HG02973 (cell line): ENCODE results near the gene SCN1B.
A peak's percentile ranks its signal among the peaks of the same experiment; 100 is the strongest.
"Not testable (repeated sequence)": the region's sequence is repeated elsewhere in the genome, so short reads cannot be mapped to it uniquely, and the experiment has no call there.

Experiments used
- ATAC-seq: cut with Tn5 transposase; IDR thresholded peaks from one replicate; pipeline ENCODE4 v1.9.1; 2021; ENCODE audit warnings: moderate library complexity; ENCODE audit not compliant: unreplicated experiment

The SCN1B gene

GRCh38 chr19:35030257-35031071 is at the start of gene SCN1B:
Gene SCN1B, plus strand, starts transcription at chr19:35030470. Its CDS starts 351 bp downstream, at chr19:35030821.
- ATAC-seq = no peak

DNA sequence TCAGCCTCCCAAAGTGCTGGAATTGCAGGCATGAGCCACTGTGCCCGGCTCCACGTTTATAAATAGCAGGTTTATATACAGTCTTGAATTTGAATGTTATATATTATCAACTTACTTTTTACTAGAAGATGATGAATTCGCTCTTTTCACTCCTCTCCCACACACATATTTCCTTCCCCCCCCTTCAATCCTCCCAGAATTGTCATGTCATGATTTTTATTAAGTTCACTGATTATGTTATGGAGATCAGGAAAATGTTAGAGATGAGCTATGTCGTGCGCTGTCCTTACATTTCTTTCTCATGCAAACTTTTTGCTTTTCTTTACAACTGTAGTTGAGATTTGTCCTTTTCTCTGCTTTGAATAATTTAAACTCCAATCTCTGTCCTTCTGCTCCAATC is 48.0 kb upstream of the SCN1B start:
- ATAC-seq = no peak

- no peak for ATAC-seq
These were observed 46.5 kb upstream of the SCN1B start for GRCh38 chr19:34983786-34984185.

DNA sequence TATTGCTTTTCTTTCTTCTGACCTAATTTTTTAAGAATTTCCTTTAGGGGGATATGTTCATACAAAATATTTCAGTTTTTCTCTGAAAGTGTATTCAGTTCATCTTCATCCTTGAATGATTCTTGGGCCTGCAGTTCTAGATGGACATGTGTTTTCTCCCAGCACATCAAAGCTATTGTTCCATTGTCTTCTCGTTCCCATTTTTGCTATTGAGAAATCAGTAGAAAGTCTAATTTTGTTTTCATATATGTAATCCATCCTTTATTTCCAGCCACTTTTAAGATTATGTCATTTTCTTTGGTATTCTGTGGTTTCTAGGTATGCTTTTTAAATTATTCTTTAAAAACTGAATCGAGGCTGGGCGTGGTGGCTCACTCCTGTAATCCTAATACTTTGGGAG is 46.0 kb upstream of the SCN1B start:
- ATAC-seq = no peak

DNA sequence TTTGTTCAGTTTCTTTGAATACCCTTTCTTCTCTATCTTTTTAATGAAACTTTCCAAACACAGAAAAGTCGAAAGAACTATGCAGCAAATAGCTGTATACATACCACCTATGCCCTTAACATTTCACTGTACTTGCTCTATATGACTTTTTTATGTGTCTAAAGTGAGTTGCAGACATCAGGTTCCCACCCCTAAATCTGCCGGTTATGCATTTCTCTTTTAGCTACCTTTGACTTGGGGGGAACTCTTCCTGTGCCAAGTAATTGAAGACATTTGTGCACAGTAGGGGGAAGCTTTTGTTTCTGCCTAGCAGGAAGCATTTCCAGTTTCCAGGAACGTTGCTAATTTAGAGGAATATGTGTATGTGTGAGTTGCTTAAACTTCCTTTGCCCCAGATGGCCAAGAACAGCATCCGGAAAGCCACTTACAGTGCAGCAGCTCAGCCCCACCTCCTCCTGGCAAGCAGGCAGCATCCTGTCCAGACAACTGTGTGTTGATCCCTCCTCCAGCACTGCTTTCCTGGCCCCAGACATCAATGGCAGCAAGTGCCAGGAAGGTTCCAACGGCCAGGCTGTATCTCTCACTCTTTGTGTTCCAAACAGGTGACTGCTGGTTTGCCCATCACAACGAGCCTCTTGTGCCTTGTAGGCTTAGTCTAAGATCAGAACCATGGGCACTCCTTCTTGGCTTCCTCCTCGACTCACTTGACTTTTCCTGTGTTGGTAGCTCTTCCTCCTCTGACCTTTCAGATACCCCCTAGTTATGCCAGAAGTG is 44.8 kb upstream of the SCN1B start:
- no peak for ATAC-seq

- no peak for ATAC-seq
These were observed 42.2 kb upstream of the SCN1B start for GRCh38 chr19:34988119-34988518.

GRCh38 chr19:34989298-34989697 is 41.0 kb upstream of the SCN1B start:
- ATAC-seq = no peak

GRCh38 chr19:34990578-34991192 is 39.6 kb upstream of the SCN1B start:
- ATAC-seq = no peak

DNA sequence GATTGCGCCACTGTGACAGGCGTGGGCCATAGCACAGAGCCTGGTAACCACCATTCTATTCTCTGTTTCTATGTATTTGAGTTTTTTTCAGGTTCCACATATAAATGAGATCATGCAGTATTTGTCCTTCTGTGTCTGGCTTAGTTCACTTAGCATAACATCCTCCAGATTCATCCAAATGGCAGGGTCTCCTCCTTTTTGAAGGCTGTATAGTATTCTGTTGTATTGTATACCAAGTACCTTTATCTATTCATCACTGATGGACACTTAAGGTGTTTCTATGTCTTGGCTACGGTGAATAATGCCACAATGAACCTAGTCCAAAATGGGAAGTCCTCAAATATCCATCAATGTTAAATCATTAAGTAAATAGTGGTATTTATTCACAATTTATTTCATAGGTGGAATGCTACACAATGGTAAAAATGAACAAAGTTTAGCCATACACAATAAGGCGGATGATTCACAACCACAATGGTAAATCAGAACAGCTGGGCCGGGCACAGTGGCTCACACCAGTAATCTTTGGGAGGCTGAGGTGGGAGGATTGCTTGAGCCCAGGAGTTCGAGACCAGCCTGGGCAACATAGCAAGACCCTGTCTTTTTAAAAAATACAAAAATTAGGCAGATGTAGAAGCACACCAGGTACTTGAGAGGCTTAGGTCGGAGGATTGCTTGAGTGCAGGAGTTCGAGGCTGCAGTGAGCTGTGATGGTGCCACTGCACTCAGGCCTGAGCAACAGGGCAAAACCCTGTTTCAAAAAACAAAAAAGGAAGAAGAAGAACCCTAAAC is 38.5 kb upstream of the SCN1B start:
- no peak for ATAC-seq

- ATAC-seq = not testable (repeated sequence)
These were observed 37.7 kb upstream of the SCN1B start for GRCh38 chr19:34992582-34992981.

DNA sequence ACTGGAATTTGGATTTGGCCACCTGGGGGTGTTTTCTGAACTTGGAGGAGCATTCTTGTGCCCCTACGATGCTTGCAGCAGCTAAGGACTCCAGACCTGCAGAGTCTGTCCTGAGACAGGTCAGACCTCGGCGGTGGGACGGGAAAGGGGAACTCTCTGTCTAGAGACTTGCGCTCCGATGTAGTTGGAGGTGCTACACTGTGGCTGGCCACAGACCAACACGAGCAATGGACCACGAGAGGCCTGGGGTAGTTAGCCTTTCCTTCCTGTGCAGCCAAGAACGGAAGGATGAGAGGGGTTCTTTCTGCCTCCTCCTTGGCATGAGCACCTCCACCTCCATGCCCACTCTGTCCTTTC is 36.0 kb upstream of the SCN1B start:
- no peak for ATAC-seq

DNA sequence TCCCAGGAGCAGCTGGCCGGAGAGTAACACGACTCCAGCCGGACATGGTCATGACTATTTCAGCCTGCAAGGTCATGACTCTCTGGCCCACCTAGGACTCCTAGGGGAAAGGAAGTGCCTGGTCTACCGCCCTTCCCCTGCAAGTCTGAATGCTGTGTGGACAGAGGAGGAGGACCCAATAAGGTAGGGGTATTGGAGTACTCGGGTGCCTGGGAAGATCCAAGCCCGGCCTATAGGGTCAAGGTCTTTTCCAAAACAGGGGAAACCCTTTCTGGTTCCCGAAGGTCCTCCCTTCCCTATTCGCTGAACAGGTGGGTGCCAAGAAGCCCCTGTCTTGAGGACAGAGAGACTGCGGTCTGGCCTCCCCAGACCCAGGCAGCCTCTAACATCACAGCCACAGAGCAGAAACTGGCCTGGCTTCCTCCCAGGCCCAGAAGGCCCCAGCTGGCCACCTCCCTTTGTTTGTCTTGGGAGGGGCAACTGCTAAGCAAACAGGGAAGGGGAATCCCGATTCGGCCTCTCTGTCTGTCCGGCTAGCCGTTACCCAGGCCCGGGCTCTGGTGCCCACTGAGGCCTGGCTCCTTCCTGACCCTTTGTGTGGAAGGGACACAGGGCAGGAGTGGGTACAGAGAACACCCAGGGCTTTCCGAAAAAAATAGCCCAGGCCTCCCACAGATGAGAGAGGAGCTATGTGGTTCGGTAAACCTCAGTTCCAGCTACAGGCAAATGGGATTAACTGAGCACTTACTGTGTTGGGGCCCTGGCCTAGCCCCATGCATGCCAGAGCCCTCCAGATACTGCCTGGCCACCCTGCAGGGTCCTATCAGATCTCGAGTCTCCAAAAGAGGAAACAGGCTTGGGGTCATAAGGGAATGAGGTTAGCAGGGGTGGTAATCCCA is 35.4 kb upstream of the SCN1B start:
- ATAC-seq = no peak

DNA sequence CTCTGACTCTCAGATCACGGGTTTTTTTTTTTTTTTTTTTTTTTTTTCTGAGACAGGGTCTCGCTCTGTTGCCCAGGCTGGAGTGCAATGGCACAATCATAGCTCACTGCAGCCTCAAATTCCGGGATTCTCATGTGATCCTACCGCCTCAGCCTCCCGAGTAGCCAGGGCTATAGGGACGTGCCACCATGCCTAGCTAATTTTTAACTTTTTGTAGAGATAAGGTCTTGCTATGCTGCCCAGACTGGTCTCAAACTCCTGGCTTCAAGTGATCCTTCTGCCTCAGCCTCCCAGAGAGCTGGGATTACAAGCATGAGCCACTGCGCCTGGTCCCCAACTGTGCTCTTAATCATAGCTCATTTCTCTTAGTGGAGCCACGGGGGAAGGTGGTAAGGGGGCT is 34.7 kb upstream of the SCN1B start:
- no peak for ATAC-seq

- ATAC-seq = no peak
These were observed 33.1 kb upstream of the SCN1B start for GRCh38 chr19:34997071-34997617.

DNA sequence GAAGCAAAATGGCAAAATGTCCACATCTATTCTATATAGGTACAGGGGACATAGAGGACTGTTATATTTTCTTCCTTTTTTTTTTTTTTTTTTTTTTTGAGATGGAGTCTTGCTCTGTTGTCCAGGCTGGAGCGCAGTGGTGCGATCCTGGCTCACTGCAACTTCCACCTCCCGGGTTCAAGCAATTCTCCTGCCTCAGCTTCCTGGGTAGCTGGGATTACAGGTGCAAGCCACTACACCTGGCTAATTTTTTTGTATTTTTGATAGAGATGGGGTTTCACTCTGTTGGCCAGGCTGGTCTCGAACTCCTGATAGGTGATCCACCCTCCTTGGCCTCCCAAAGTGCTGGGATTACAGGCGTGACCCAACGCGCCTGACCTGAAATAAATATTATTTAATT is 32.0 kb upstream of the SCN1B start:
- not testable (repeated sequence) for ATAC-seq

DNA sequence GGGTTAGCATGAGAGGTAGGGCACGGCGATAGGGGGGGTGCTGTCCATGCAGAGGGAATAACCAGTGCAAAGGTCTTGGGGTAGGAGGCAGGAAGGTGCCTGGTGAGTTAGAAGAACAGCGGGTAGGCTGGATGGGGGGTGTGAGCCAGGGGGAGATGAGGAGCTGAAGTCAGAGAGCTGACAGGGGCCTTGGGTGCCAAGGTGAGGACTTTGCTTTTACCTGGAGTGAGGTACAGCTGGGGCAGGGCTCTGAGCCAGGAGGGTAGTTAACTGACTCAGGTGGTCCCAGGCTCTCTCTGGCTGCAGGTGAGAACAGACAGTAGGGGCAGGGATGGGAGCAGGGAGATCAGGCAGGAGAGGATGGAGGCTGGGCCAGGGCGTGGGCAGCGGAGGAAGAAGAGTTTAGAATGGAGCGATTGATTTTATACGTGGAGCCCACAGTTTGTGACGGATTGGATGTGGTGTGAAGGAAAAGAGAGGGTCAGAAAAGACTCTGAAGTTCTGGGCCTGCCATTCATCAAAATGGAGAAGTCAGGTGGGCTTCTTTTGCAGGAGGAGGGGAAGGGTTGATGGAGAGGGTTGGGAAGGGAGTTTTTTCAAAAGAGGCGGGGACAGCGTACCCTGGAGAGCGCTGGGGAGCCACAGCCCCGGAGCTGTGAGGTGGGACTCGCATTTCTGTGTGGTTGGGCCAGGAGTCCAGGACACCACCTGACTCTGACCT is 31.3 kb upstream of the SCN1B start:
- ATAC-seq = no peak

GRCh38 chr19:34999498-35000337 is 30.6 kb upstream of the SCN1B start, which contains the start of gene GRAMD1A:
Gene GRAMD1A, plus strand, starts transcription at chr19:35000323. Its CDS starts 156 bp downstream, at chr19:35000479.
- ATAC-seq = peak; percentile 53

DNA sequence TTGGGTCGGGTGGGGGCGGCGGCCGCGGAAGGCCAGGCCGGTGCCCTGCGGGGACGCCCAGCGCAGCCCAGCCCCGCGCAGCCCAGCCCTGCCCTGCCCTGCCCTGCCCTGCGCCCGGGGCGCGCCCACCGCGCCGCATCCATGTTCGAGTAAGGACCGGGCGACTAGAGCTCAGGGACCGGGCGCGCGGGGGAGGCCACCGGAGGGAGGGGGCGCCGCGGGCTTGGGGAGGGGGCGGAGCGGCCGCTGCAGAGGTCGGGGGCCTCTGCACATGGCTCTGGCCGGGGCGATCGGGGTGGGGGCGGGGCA is 30.0 kb upstream of the SCN1B start:
- no peak for ATAC-seq
